WI38 (cell line): ENCODE data around the gene CEACAM5.
A peak's percentile ranks its signal among the peaks of the same experiment; 100 is the strongest.
"Not testable (repeated sequence)": the region's sequence is repeated elsewhere in the genome, so short reads cannot be mapped to it uniquely, and the experiment has no call there.

Experiments used
- H3K4me3 ChIP-seq: 2 replicates; pipeline ENCODE4 v1.5.1; 2011; ENCODE audit warnings: low read depth, mild to moderate bottlenecking, control low read depth, low read length
- TF ChIP-seq, protein P1 (sequence below): IDR thresholded peaks from 2 replicates; pipeline ENCODE4 v1.5.1; 2012; ENCODE audit warnings: low read depth, mild to moderate bottlenecking, control low read depth, low read length

Gene CEACAM5

DNA sequence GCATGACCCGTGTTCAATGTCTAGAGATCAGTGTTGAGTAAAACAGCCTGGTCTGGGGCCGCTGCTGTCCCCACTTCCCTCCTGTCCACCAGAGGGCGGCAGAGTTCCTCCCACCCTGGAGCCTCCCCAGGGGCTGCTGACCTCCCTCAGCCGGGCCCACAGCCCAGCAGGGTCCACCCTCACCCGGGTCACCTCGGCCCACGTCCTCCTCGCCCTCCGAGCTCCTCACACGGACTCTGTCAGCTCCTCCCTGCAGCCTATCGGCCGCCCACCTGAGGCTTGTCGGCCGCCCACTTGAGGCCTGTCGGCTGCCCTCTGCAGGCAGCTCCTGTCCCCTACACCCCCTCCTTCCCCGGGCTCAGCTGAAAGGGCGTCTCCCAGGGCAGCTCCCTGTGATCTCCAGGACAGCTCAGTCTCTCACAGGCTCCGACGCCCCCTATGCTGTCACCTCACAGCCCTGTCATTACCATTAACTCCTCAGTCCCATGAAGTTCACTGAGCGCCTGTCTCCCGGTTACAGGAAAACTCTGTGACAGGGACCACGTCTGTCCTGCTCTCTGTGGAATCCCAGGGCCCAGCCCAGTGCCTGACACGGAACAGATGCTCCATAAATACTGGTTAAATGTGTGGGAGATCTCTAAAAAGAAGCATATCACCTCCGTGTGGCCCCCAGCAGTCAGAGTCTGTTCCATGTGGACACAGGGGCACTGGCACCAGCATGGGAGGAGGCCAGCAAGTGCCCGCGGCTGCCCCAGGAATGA, 1.5 kb upstream of the CEACAM5 start:
- H3K4me3 ChIP-seq: no peak overlapping the region
- TF ChIP-seq, protein P1, sequence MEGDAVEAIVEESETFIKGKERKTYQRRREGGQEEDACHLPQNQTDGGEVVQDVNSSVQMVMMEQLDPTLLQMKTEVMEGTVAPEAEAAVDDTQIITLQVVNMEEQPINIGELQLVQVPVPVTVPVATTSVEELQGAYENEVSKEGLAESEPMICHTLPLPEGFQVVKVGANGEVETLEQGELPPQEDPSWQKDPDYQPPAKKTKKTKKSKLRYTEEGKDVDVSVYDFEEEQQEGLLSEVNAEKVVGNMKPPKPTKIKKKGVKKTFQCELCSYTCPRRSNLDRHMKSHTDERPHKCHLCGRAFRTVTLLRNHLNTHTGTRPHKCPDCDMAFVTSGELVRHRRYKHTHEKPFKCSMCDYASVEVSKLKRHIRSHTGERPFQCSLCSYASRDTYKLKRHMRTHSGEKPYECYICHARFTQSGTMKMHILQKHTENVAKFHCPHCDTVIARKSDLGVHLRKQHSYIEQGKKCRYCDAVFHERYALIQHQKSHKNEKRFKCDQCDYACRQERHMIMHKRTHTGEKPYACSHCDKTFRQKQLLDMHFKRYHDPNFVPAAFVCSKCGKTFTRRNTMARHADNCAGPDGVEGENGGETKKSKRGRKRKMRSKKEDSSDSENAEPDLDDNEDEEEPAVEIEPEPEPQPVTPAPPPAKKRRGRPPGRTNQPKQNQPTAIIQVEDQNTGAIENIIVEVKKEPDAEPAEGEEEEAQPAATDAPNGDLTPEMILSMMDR: peak; percentile 54

- H3K4me3 ChIP-seq: no peak overlapping the region
- TF ChIP-seq, protein P1: no peak
Measured at GRCh38 chr19:41707502-41707812, 969 bp upstream of the CEACAM5 start.

DNA sequence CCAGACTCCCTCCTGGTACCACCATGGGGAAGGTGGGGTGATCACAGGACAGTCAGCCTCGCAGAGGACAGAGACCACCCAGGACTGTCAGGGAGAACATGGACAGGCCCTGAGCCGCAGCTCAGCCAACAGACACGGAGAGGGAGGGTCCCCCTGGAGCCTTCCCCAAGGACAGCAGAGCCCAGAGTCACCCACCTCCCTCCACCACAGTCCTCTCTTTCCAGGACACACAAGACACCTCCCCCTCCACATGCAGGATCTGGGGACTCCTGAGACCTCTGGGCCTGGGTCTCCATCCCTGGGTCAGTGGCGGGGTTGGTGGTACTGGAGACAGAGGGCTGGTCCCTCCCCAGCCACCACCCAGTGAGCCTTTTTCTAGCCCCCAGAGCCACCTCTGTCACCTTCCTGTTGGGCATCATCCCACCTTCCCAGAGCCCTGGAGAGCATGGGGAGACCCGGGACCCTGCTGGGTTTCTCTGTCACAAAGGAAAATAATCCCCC, 505 bp upstream of the CEACAM5 start:
- TF ChIP-seq, protein P1: no peak
- H3K4me3 ChIP-seq: no peak overlapping the region

DNA sequence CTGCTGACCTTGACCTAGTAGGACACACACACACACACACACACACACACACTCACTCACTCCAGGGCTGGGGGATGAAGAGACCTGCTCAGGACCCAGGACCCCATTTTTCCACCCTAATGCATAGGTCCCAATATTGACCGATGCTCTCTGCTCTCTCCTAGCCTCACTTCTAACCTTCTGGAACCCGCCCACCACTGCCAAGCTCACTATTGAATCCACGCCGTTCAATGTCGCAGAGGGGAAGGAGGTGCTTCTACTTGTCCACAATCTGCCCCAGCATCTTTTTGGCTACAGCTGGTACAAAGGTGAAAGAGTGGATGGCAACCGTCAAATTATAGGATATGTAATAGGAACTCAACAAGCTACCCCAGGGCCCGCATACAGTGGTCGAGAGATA, 1.1 kb downstream of the CEACAM5 start:
- not testable (repeated sequence) for H3K4me3 ChIP-seq

DNA sequence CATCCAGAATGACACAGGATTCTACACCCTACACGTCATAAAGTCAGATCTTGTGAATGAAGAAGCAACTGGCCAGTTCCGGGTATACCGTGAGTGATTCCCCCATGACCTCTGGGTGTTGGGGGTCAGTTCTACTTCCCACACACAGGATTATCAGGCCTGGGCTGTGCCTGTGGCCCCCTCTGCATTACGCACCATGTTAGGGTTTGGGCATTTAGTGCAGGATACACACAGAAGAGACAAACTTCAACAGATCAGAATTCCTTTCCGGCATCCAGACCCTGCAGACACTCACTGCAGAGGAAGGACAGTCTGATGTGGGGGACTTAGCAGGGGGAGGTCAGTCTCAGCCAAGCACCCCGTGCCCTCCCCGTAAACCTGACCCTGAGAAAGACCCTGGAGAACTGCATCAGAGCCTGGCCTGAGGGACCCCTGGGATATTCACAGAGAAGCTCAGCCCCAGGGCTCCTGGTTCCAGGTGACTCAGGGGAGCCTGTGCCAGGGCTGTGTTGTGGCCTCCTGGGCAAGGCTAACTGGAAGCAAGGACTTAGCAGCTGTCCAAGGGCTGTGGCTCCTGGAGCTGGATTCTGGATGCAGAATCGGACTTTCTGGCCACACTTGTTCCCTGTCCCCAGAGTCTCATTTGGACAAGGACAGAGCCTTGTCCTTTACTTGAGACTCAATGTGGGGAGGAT, 1.7 kb downstream of the CEACAM5 start:
- no peak overlapping the region for H3K4me3 ChIP-seq
- TF ChIP-seq, protein P1: no peak

GRCh38 chr19:41711376-41712261, 3.2 kb downstream of the CEACAM5 start:
- TF ChIP-seq, protein P1: no peak
- no peak overlapping the region for H3K4me3 ChIP-seq

- no peak overlapping the region for H3K4me3 ChIP-seq
- TF ChIP-seq, protein P1: no peak
Measured at GRCh38 chr19:41714598-41714997, 6.2 kb downstream of the CEACAM5 start.
